Measurements from ENCODE around the gene LPP. TPM values are rescaled to one million over a fixed set of nuclear protein-coding genes. Genes with fewer than 3 reads are reported as not detected.

Gene LPP
- total and polyA plus RNA-seq, 10 of the 15 experiments (the other 5 are each of a cell fraction or from before 2014, with no cell fraction given), result under 0.01 to 0.62 (median 0.03) TPM

DNA sequence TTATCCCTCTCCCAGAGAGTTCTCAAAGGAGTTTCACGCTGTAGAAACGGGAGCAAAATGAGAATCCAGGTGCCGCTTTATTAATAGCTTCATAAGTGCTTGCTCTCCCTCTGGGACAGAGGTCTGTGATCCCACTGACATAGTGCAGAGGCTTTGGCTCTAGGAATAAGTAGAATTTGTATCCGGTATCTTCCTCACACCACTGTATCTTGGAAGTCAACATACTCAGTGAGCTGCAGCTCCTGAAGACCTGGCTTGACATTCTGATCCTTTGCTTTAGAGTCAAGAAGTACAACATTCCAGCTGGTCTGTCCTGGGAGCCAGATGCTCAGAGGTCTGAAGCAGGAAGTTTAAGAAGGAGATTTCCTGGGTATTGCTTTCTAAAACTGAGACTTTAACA is 323.0 kb downstream of the LPP start:
- ChIA-PET CTCF (interaction anchor here (0.6 to 1.3 kb wide), 2 partner anchors 734 to 738 kb away, joined by 3 to 4 read pairs; no protein-coding TSS in a partner anchor), RAD21 (ENCODE audit: unreplicated experiment) (no interaction called here), SMC1A (ENCODE audit: uncharacterized antibody, unreplicated experiment) (no interaction called here), POLR2A (no interaction called here)
- Histone ChIP-seq H3K36me3 (ENCODE audit: control insufficient read depth in 2 of 2, insufficient read depth in 2 of 2, low read length in 1 of 2) (no peaks in the 10 kb centered on the region), H4K20me1 (ENCODE audit: control insufficient read depth, insufficient read depth) (no peaks in the 10 kb centered on the region), H3K79me2 (ENCODE audit: control insufficient read depth, insufficient read depth, low read length) (no peaks in the 10 kb centered on the region), H2AFZ (ENCODE audit: control insufficient read depth, low read depth, low read length) (no peak overlapping the region), H3K4me1 (ENCODE audit: control insufficient read depth, insufficient read depth, low read length) (no peaks in the 10 kb centered on the region), H3K9me3 (replicated peaks; ENCODE audit: control insufficient read depth, insufficient read depth, low read length) (no peaks in the 10 kb centered on the region), H3K27ac (ENCODE audit: control insufficient read depth, insufficient read depth) (no peak overlapping the region), H3K27me3 (replicated peaks in 1 of 2; ENCODE audit: control insufficient read depth in 2 of 2, insufficient read depth in 2 of 2, low read length in 1 of 2) (peaks cover 0 to 2% of the 10 kb centered on the region in 2 experiments; a peak in 1 of 4 replicates), H3K9ac (ENCODE audit: control insufficient read depth, insufficient read depth, low read length) (no peak overlapping the region), H3K4me2 (ENCODE audit: control insufficient read depth, insufficient read depth) (no peak overlapping the region), H3K4me3 (no peak overlapping the region)
- DNase-seq (ENCODE audit: low read depth, low spot score), result no peak
- in situ Hi-C loops (cut with MboI), result no loop called here
- WGBS (ENCODE audit: insufficient coverage, insufficient replicate concordance, low lambda C conversion rate, missing lambda C conversion rate), result 78% methylated on average over 4 of the region's 4 CpGs
- no TSS peak for BruUV-seq (replicated peaks)
- ATAC-seq, result no peak
- intact Hi-C loops (cut with micrococcal nuclease; ENCODE audit: unreplicated experiment), result no loop called here
- no peak for FAIRE-seq
- TF ChIP-seq, protein P1, sequence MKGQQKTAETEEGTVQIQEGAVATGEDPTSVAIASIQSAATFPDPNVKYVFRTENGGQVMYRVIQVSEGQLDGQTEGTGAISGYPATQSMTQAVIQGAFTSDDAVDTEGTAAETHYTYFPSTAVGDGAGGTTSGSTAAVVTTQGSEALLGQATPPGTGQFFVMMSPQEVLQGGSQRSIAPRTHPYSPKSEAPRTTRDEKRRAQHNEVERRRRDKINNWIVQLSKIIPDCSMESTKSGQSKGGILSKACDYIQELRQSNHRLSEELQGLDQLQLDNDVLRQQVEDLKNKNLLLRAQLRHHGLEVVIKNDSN (IDR thresholded peaks at IDR 0.05; ENCODE audit: borderline replicate concordance, extremely low read length, insufficient read depth, low read depth, low read length), result no peak

- no peak overlapping the region for H3K4me2 ChIP-seq (ENCODE audit: control insufficient read depth, insufficient read depth)
- no peak for DNase-seq (ENCODE audit: low read depth, low spot score)
- in situ Hi-C loops (cut with MboI) (no loop called here), intact Hi-C loops (cut with micrococcal nuclease; ENCODE audit: unreplicated experiment) (no loop called here)
- ChIA-PET POLR2A (no interaction called here), SMC1A (ENCODE audit: uncharacterized antibody, unreplicated experiment) (no interaction called here), CTCF (interaction anchor here (0.7 kb wide), 1 partner anchor 43 kb away, joined by 3 read pairs; no protein-coding TSS in a partner anchor), RAD21 (ENCODE audit: unreplicated experiment) (no interaction called here)
- no peak overlapping the region for H2AFZ ChIP-seq (ENCODE audit: control insufficient read depth, low read depth, low read length)
- H3K4me1 ChIP-seq (ENCODE audit: control insufficient read depth, insufficient read depth, low read length), result no peaks in the 10 kb centered on the region
- H3K79me2 ChIP-seq (ENCODE audit: control insufficient read depth, insufficient read depth, low read length), result no peaks in the 10 kb centered on the region
- no peak overlapping the region for H3K4me3 ChIP-seq
- H4K20me1 ChIP-seq (ENCODE audit: control insufficient read depth, insufficient read depth), result no peaks in the 10 kb centered on the region
- no peaks in the 10 kb centered on the region for H3K36me3 ChIP-seq (ENCODE audit: control insufficient read depth in 2 of 2, insufficient read depth in 2 of 2, low read length in 1 of 2)
- H3K9me3 ChIP-seq (replicated peaks; ENCODE audit: control insufficient read depth, insufficient read depth, low read length), result no peaks in the 10 kb centered on the region
- H3K27me3 ChIP-seq (replicated peaks in 1 of 2; ENCODE audit: control insufficient read depth in 2 of 2, insufficient read depth in 2 of 2, low read length in 1 of 2), result 0 out of 4 replicates have a peak, but pooled peaks cover 0 to 2% of the 10 kb centered on the region in 2 experiments
- no TSS peak for BruUV-seq (replicated peaks)
- no peak overlapping the region for H3K9ac ChIP-seq (ENCODE audit: control insufficient read depth, insufficient read depth, low read length)
- H3K27ac ChIP-seq (ENCODE audit: control insufficient read depth, insufficient read depth), result no peak overlapping the region
- FAIRE-seq, result no peak
- ATAC-seq, result no peak
- WGBS (ENCODE audit: insufficient coverage, insufficient replicate concordance, low lambda C conversion rate, missing lambda C conversion rate), result 85% methylated on average over 4 of the region's 4 CpGs
- TF ChIP-seq POLR2A (IDR thresholded peaks at IDR 0.05; ENCODE audit: low read depth, low read length) (no peak), PAX8 (IDR thresholded peaks at IDR 0.05) (no peak), GABPA (IDR thresholded peaks at IDR 0.05; ENCODE audit: low read depth) (no peak), ESRRA (IDR thresholded peaks at IDR 0.05; ENCODE audit: low read length) (no peak), MTA3 (IDR thresholded peaks at IDR 0.05; ENCODE audit: borderline replicate concordance, low read length) (no peak), ZBTB33 (IDR thresholded peaks at IDR 0.05) (no peak), MEF2B (IDR thresholded peaks at IDR 0.05; ENCODE audit: partially characterized antibody, poor library complexity, severe bottlenecking) (no peak), GATAD2B (conservative IDR thresholded peaks at IDR 0.05; ENCODE audit: low read depth) (no peak), TBL1XR1 (IDR thresholded peaks at IDR 0.05; ENCODE audit: low read depth, low read length) (no peak), REST (IDR thresholded peaks at IDR 0.05; ENCODE audit: low read depth, low read length) (no peak), RELA (IDR thresholded peaks at IDR 0.05; ENCODE audit: borderline replicate concordance, partially characterized antibody) (no peak), MTA2 (IDR thresholded peaks at IDR 0.05; ENCODE audit: low read depth) (no peak)
These were observed 326.1 kb downstream of the LPP start for GRCh38 chr3:188480011-188480410.

Measured in GM12878 (cell line).